ENCODE measurements around the gene RNASEH2A. TPM values are rescaled to one million over a fixed set of nuclear protein-coding genes. Genes with fewer than 3 reads are reported as not detected.

Gene RNASEH2A
- polyA plus RNA-seq, 1 donor from 2014 or later: 28.2 TPM

- peaks cover 16% of the 10 kb centered on the region for H3K27me3 ChIP-seq (ENCODE audit: insufficient read depth, low read depth, low read length)
- H4K20me1 ChIP-seq (ENCODE audit: insufficient read depth): peaks cover 7% of the 10 kb centered on the region
- H3K4me3 ChIP-seq (ENCODE audit: low read length): peak overlapping the region; percentile 92
- H3K9ac ChIP-seq (ENCODE audit: low read length): peak overlapping the region; percentile 100
- peaks cover 5% of the 10 kb centered on the region for H3K36me3 ChIP-seq (ENCODE audit: insufficient read depth, low read length)
- H3K4me2 ChIP-seq (ENCODE audit: low read length): peak overlapping the region; percentile 83
- no peaks in the 10 kb centered on the region for H3K9me3 ChIP-seq (ENCODE audit: low read length)
- H2AFZ ChIP-seq (ENCODE audit: low read depth, low read length): peak overlapping the region; percentile 73
- peak overlapping the region; percentile 91 for H3K27ac ChIP-seq (ENCODE audit: low read length)
- H3K79me2 ChIP-seq (replicated peaks; ENCODE audit: insufficient read depth, low read length): peaks cover 33% of the 10 kb centered on the region
- H3K9me2 ChIP-seq (ENCODE audit: insufficient read depth, low read length): no peaks in the 10 kb centered on the region
- TF ChIP-seq EZH2 (IDR thresholded peaks at IDR 0.05; ENCODE audit: borderline replicate concordance, insufficient read depth, low read length, poor library complexity, severe bottlenecking) (no peak), REST (IDR thresholded peaks at IDR 0.05; ENCODE audit: borderline replicate concordance) (no peak), MXI1 (conservative IDR thresholded peaks at IDR 0.05; ENCODE audit: poor library complexity, severe bottlenecking) (peak; percentile 75), CTCF (IDR thresholded peaks at IDR 0.05; ENCODE audit: poor library complexity, severe bottlenecking) (peak; percentile 31), POLR2AphosphoS5 (IDR thresholded peaks at IDR 0.05) (peak; percentile 95), RAD21 (conservative IDR thresholded peaks at IDR 0.05) (no peak), SMC3 (conservative IDR thresholded peaks at IDR 0.05; ENCODE audit: poor library complexity) (no peak), EP300 (conservative IDR thresholded peaks at IDR 0.05; ENCODE audit: poor library complexity, severe bottlenecking) (peak; percentile 96), TAF1 (IDR thresholded peaks at IDR 0.05; ENCODE audit: low read depth) (peak; percentile 76)
- H3F3A ChIP-seq (ENCODE audit: insufficient read depth, low read length, poor library complexity, severe bottlenecking): no peaks in the 10 kb centered on the region
Measured at GRCh38 chr19:12838886-12839756, 32.7 kb downstream of the RNASEH2A start.

- H2AFZ ChIP-seq (ENCODE audit: low read depth, low read length): no peak overlapping the region
- H3K27ac ChIP-seq (ENCODE audit: low read length): peak overlapping the region; percentile 91
Measured at GRCh38 chr19:12840091-12841079, 34.0 kb downstream of the RNASEH2A start.

More at GRCh38 chr19:12840091-12841079, 34.0 kb downstream of the RNASEH2A start:
- H3K9ac ChIP-seq (ENCODE audit: low read length): peak overlapping the region; percentile 100
- peak overlapping the region; percentile 83 for H3K4me2 ChIP-seq (ENCODE audit: low read length)
- peak overlapping the region; percentile 92 for H3K4me3 ChIP-seq (ENCODE audit: low read length)
- H3K9me2 ChIP-seq (ENCODE audit: insufficient read depth, low read length): no peaks in the 10 kb centered on the region
- peaks cover 33% of the 10 kb centered on the region for H3K79me2 ChIP-seq (replicated peaks; ENCODE audit: insufficient read depth, low read length)
- peaks cover 12% of the 10 kb centered on the region for H4K20me1 ChIP-seq (ENCODE audit: insufficient read depth)
- no peaks in the 10 kb centered on the region for H3F3A ChIP-seq (ENCODE audit: insufficient read depth, low read length, poor library complexity, severe bottlenecking)
- TF ChIP-seq REST (IDR thresholded peaks at IDR 0.05; ENCODE audit: borderline replicate concordance) (no peak), CTCF (IDR thresholded peaks at IDR 0.05; ENCODE audit: poor library complexity, severe bottlenecking) (no peak), EZH2 (IDR thresholded peaks at IDR 0.05; ENCODE audit: borderline replicate concordance, insufficient read depth, low read length, poor library complexity, severe bottlenecking) (no peak), MXI1 (conservative IDR thresholded peaks at IDR 0.05; ENCODE audit: poor library complexity, severe bottlenecking) (no peak), RAD21 (conservative IDR thresholded peaks at IDR 0.05) (no peak), POLR2AphosphoS5 (IDR thresholded peaks at IDR 0.05) (no peak), TAF1 (IDR thresholded peaks at IDR 0.05; ENCODE audit: low read depth) (no peak), SMC3 (conservative IDR thresholded peaks at IDR 0.05; ENCODE audit: poor library complexity) (no peak), EP300 (conservative IDR thresholded peaks at IDR 0.05; ENCODE audit: poor library complexity, severe bottlenecking) (no peak)
- no peaks in the 10 kb centered on the region for H3K9me3 ChIP-seq (ENCODE audit: low read length)
- H3K27me3 ChIP-seq (ENCODE audit: insufficient read depth, low read depth, low read length): peaks cover 4% of the 10 kb centered on the region
- H3K36me3 ChIP-seq (ENCODE audit: insufficient read depth, low read length): peaks cover 5% of the 10 kb centered on the region

All from neural cell (in vitro differentiated cells).